Right lung (tissue), 5 donors: ENCODE measurements around the gene PIGN. TPM values are rescaled to one million over a fixed set of nuclear protein-coding genes. Genes with fewer than 3 reads are reported as not detected.

Source experiments
- DNase-seq, 2 donors: peaks; one replicate each; pipeline ENCODE4 v3.0.0-alpha.2; 2013
- polyA plus RNA-seq, 5 donors: library from polyadenylated mRNA; unstranded; fragments of 120-200 nt; gene quantifications; one replicate each; pipeline versions ENCODE4 v1.2.1 to v1.2.3, GENCODE V29; 2013; ENCODE audit warnings: inconsistent platforms in 1 of 5, low replicate concordance in 1 of 5; ENCODE audit not compliant: insufficient read length in 5 of 5, insufficient read depth in 1 of 5

The PIGN gene
- polyA plus RNA-seq, 5 donors: 23.6 to 43.3 (median 32.4) TPM

GRCh38 chr18:62023536-62023935 is 163.3 kb downstream of the PIGN start:
- DNase-seq: no peak

GRCh38 chr18:62018759-62019041 is 168.2 kb downstream of the PIGN start:
- DNase-seq: no peak

GRCh38 chr18:62018034-62018758 is 168.7 kb downstream of the PIGN start:
- DNase-seq: peak; percentile 86 to 88

- DNase-seq: no peak
Observed at GRCh38 chr18:62017618-62018017, 169.2 kb downstream of the PIGN start.

- DNase-seq: no peak
Observed at GRCh38 chr18:62011416-62011815, 175.4 kb downstream of the PIGN start.

- DNase-seq: no peak
Observed at GRCh38 chr18:62009521-62009920, 177.3 kb downstream of the PIGN start.

- no peak for DNase-seq
Observed at GRCh38 chr18:62001396-62001795, 185.5 kb downstream of the PIGN start.

- DNase-seq: no peak
Observed at GRCh38 chr18:61998957-61999356, 187.9 kb downstream of the PIGN start.

GRCh38 chr18:61998335-61998734 is 188.5 kb downstream of the PIGN start:
- DNase-seq: no peak

GRCh38 chr18:61995618-61996017 is 191.2 kb downstream of the PIGN start:
- no peak for DNase-seq

- no peak for DNase-seq
Observed at GRCh38 chr18:61993831-61994230, 193.0 kb downstream of the PIGN start.

- DNase-seq: no peak
Observed at GRCh38 chr18:61992923-61993322, 193.9 kb downstream of the PIGN start.

GRCh38 chr18:61992285-61992684 is 194.6 kb downstream of the PIGN start:
- no peak for DNase-seq

- no peak for DNase-seq
Observed at GRCh38 chr18:61991836-61992235, 195.0 kb downstream of the PIGN start.

- no peak for DNase-seq
Observed at GRCh38 chr18:61991201-61991600, 195.7 kb downstream of the PIGN start.

Other genes starting within 250 kb of the PIGN start
- 10 to 100 TPM; 23.2 to 41.5 (median 39.4) TPM for gene RELCH, start 199 bp upstream of the PIGN start, polyA plus RNA-seq
- gene TNFRSF11A, start 138.3 kb upstream of the PIGN start, polyA plus RNA-seq: 1 to 10 TPM; 2.8 to 4.4 (median 3.9) TPM